Astrocyte of the cerebellum (primary cell): ENCODE results near the gene CENPP.
A peak's percentile ranks its signal among the peaks of the same experiment; 100 is the strongest.

Experiments used
- DNase-seq: peaks from one replicate; pipeline ENCODE4 v3.0.0-alpha.2; 2011; ENCODE audit warnings: low read depth
- H3K4me3 ChIP-seq: 2 replicates; pipeline ENCODE4 v1.5.1; 2011; ENCODE audit warnings: mild to moderate bottlenecking, low read depth, low read length, moderate library complexity
- CTCF ChIP-seq: IDR thresholded peaks from 2 replicates; pipeline ENCODE4 v1.5.1; 2012; ENCODE audit warnings: low read length, low read depth, moderate library complexity, mild to moderate bottlenecking; ENCODE audit errors: missing control alignments
- in situ Hi-C: cut with HindIII; loops from 2 replicates; pipeline ENCODE4 v1.10.0; 2017; ENCODE audit warnings: low sequenced_read_pairs

The CENPP gene

GRCh38 chr9:92627651-92628050 lies 301.9 kb downstream of the CENPP start:
- no peak overlapping the region for H3K4me3 ChIP-seq
- in situ Hi-C loops: no loop called here
- no peak for DNase-seq
- TF ChIP-seq CTCF: no peak

DNA sequence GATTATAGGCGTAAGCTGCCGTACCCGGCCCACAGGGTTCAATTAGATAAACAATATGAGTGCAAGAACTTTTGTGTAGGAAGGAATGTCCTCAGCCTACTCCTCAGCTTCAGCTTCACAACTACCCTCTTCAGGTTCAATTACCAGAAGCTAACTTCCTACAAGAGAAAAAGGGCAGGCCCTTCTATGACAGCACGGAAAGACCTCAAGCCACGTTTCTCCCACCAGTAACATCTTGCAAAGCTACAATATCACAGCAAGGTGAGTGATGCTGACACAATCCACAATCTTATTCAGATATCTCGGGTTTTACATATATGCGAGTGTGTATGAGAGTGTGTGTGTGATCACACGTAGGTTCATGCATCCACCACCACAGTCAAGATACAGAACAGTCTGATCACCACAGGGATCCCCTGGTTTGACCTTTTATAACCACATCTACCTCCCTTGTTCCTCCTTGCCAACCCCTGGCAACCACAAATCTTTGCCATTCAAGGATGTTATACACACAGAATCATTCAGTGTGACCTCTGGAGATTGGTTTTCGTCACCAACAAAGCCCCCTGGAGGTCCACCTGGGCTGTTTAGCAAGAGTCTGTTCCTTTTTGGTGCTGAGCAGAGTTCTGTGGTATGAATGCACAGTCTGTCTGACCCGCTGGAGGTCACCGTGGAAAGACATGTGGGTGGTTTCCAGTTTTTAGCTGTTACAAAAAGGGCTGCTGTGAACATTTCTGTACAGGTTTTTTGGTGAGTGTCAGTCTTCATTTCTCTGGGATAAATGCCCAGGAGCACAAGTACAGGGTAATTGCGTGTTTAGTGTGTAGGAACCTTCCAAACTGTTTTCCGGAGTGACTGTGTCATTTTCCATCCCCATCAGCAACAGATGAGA lies 305.9 kb downstream of the CENPP start:
- peak; percentile 34 for DNase-seq
- in situ Hi-C loops: no loop called here
- TF ChIP-seq CTCF: no peak
- H3K4me3 ChIP-seq: no peak overlapping the region

GRCh38 chr9:92632641-92633040 lies 306.9 kb downstream of the CENPP start:
- in situ Hi-C loops: no loop called here
- DNase-seq: no peak
- no peak for TF ChIP-seq CTCF
- no peak overlapping the region for H3K4me3 ChIP-seq

DNA sequence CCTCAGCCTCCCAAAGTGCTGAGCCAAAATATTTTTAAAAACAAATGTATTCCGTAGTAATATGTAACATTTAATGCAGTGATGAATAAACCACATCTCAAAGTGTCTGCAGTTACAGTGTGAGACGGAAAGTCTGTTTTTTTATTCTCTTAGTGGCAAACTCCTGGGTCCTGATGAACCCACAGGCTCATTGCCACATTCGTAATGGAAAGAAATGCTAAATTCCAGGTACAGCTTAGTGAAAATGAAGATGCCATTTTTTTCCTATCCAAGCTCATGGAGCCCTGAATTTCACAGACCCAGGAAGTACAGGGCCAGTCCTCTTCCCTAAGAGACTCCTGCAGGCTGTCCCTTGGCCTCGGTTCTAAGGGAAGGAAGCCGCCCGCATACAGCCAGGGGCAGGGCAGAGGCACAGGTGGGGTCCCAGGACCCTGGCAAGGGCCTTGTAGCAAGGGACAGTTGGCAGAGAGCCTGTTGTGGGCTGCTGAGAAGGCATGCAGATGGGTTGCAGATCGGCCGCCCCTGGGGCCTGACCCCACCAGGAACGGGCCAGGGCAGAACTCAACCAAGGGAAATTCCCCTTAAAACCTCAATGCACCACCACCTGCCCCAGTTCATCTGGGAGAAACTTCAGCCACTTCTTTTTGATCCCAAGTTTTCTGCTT lies 308.0 kb downstream of the CENPP start:
- DNase-seq: no peak
- in situ Hi-C loops: no loop called here
- H3K4me3 ChIP-seq: no peak overlapping the region
- no peak for TF ChIP-seq CTCF

DNA sequence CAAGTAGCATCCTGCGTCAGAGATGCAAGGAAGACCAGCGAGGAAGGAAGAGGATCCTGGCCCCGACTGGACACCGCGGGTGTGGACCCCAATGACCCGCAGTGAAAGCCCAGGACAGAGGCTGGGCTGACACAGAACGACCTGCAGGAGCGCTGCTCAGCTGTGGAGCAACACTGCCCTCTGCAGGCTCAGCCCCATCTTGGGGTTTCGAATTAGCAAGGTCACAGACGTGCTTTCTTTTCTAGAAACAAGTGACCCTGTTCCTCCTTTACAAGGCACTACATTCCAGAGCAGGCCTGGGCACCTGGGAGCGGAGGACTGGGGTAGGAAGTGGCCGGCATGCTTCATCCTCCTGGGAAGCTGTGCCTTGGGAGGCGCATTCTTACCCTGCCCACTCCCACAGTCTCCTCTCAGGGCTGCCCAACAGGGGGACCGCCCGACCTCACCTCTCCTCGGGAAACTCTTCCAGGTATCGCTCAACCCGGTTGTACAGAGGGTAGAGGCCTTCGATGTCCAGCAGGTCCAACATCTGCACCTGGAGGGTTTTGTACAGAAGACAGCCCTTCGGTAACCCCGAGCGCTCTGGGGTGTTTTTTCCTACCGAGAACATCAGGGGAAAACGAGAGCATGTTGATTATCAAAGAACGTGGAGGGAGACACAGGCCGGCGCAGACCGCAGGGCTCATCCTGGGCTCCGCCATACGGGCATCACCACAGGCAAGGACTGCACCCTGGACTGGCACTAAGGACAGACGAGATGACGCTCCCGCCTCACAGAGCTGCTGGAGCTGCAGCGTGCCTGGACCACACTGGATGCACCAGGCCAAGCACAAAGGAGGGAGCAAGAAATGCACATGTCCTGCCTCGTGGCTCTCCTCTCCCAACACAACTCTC lies 309.2 kb downstream of the CENPP start:
- DNase-seq: peak; percentile 69
- peak; percentile 97 for TF ChIP-seq CTCF
- no peak overlapping the region for H3K4me3 ChIP-seq
- in situ Hi-C loops: no loop called here

- H3K4me3 ChIP-seq: no peak overlapping the region
- DNase-seq: no peak
- TF ChIP-seq CTCF: no peak
Measured at GRCh38 chr9:92635760-92636159, 310.0 kb downstream of the CENPP start.

More at GRCh38 chr9:92635760-92636159, 310.0 kb downstream of the CENPP start:
- in situ Hi-C loops: no loop called here
